A549 (cell line): ENCODE measurements around the gene ZNF586. TPM values are rescaled to one million over a fixed set of nuclear protein-coding genes. Genes with fewer than 3 reads are reported as not detected.

Experiments used
- ATAC-seq, 2 experiments: fragments of 200-7000 bp in 1 of 2; fragments of >200 bp in 1 of 2; cut with Nextera tagmentation in 1 of 2; cut with Tn5 transposase in 1 of 2; 3 replicates each; pipeline versions ENCODE4 v1.8.0 to v1.9.1; 2018 to 2020; ENCODE audit warnings: mild to moderate bottlenecking in 1 of 2, moderate library complexity in 1 of 2
- CTCF ChIA-PET: fragments of 300-600 bp; sonication (Branson Sonifier 250); formaldehyde crosslinking; extraction: SDS; loops from one replicate; lab custom pipeline; 2021; ENCODE audit warnings: antibody characterized with exemption, inconsistent platforms; lab: Yijun Ruan, JAX
- POLR2A ChIA-PET: fragments of 350-600 bp; formaldehyde crosslinking; extraction: SDS; loops from one replicate; lab custom pipeline; 2021; ENCODE audit warnings: antibody characterized with exemption, inconsistent platforms; lab: Yijun Ruan, JAX
- DNase-seq, 2 experiments: peaks; one replicate each; pipeline versions ENCODE4 v3.0.0 to v3.0.0-alpha.2; 2011 to 2016; ENCODE audit warnings: low read depth in 1 of 2, low spot score in 1 of 2
- FAIRE-seq: peaks from 2 replicates; lab custom pipeline; 2011; peaks lifted over from hg19 to GRCh38; lab: Jason Lieb, UNC
- H3K27ac ChIP-seq, 2 experiments: fragments of >200 bp; sonication (Bioruptor Twin); formaldehyde crosslinking; 3 replicates each; pipeline ENCODE4 v1.5.1; 2016 to 2017
- H3K4me1 ChIP-seq: fragments of >200 bp; sonication (Bioruptor Twin); formaldehyde crosslinking; 3 replicates; pipeline ENCODE4 v1.6.1; 2016
- H3K4me2 ChIP-seq: fragments of >200 bp; sonication (Bioruptor Twin); formaldehyde crosslinking; 3 replicates; pipeline ENCODE4 v1.6.1; 2016
- H3K4me3 ChIP-seq: fragments of >200 bp; sonication (Bioruptor Twin); formaldehyde crosslinking; 3 replicates; pipeline ENCODE4 v1.5.1; 2016
- H3K9me3 ChIP-seq: fragments of >200 bp; sonication (Bioruptor Twin); formaldehyde crosslinking; 3 replicates; pipeline ENCODE4 v1.6.1; 2016
- ATOH8 ChIP-seq: fragments of 250-450 bp; sonication (Bioruptor Pico); IDR thresholded peaks from 2 replicates; pipeline ENCODE4 v1.5.0; 2020; ENCODE audit warnings: low read depth, mild to moderate bottlenecking, moderate library complexity
- BHLHE40 ChIP-seq: IDR thresholded peaks from 2 replicates; pipeline ENCODE4 v1.6.1; 2012; ENCODE audit warnings: low read depth, low read length, inconsistent platforms
- FOSL2 ChIP-seq, 2 experiments: fragments of 450-650 bp in 1 of 2; fragments of >200 bp in 1 of 2; sonication (Bioruptor Twin) in 1 of 2; formaldehyde crosslinking; IDR thresholded peaks; 2 replicates each; pipeline versions ENCODE4 v1.5.0 to v1.6.1; 2016 to 2020; ENCODE audit warnings: mild to moderate bottlenecking in 1 of 2, moderate library complexity in 1 of 2
- GATA3 ChIP-seq: IDR thresholded peaks from 2 replicates; pipeline ENCODE4 v1.6.1; 2012; ENCODE audit warnings: borderline replicate concordance
- HEYL ChIP-seq: fragments of 250-450 bp; sonication (Bioruptor Pico); IDR thresholded peaks from 2 replicates; pipeline ENCODE4 v1.8.0; 2021; ENCODE audit warnings: mild to moderate bottlenecking, moderate library complexity
- JUNB ChIP-seq: fragments of >200 bp; sonication (Bioruptor Twin); formaldehyde crosslinking; IDR thresholded peaks from 2 replicates; pipeline ENCODE4 v1.6.1; 2016
- KDM5A ChIP-seq: fragments of 200-600 bp; sonication (generic); IDR thresholded peaks from 2 replicates; pipeline ENCODE4 v1.6.1; 2016; ENCODE audit warnings: antibody characterized with exemption, mild to moderate bottlenecking
- MAFK ChIP-seq: fragments of 450-650 bp; IDR thresholded peaks from 2 replicates; pipeline ENCODE4 v1.6.1; 2014; ENCODE audit not compliant: partially characterized antibody
- MYC ChIP-seq: IDR thresholded peaks from 2 replicates; pipeline ENCODE4 v1.6.1; 2012; ENCODE audit warnings: mild to moderate bottlenecking, inconsistent platforms, low read length, improper control_type of control experiment, borderline replicate concordance
- NFE2L2 ChIP-seq: fragments of 150-350 bp; conservative IDR thresholded peaks from 2 replicates; pipeline ENCODE4 v1.6.1; 2014; ENCODE audit warnings: low read length
- NPAS2 ChIP-seq: fragments of 250-450 bp; sonication (Bioruptor Pico); IDR thresholded peaks from 2 replicates; pipeline ENCODE4 v1.8.0; 2022; ENCODE audit warnings: mild to moderate bottlenecking, moderate library complexity, borderline replicate concordance
- NR3C1 ChIP-seq: fragments of >200 bp; sonication (Bioruptor Twin); formaldehyde crosslinking; IDR thresholded peaks from 3 replicates; pipeline ENCODE4 v1.6.1; 2017
- PHF8 ChIP-seq: fragments of 200-600 bp; sonication (generic); IDR thresholded peaks from 2 replicates; pipeline ENCODE4 v1.6.1; 2016; ENCODE audit warnings: low read depth, mild to moderate bottlenecking, antibody characterized with exemption, moderate library complexity, borderline replicate concordance
- POLR2A ChIP-seq: IDR thresholded peaks from 2 replicates; pipeline ENCODE4 v1.6.1; 2012; ENCODE audit warnings: mild to moderate bottlenecking, low read length
- REST ChIP-seq: fragments of 200-600 bp; sonication (generic); IDR thresholded peaks from 2 replicates; pipeline ENCODE4 v1.6.1; 2016; ENCODE audit warnings: antibody characterized with exemption, mild to moderate bottlenecking, moderate library complexity
- RFX5 ChIP-seq: fragments of 450-650 bp; IDR thresholded peaks from 2 replicates; pipeline ENCODE4 v1.7.1; 2014; ENCODE audit warnings: antibody characterized with exemption, mild to moderate bottlenecking, moderate library complexity
- RNF2 ChIP-seq: fragments of 200-600 bp; sonication (generic); IDR thresholded peaks from 2 replicates; pipeline ENCODE4 v1.6.1; 2016; ENCODE audit warnings: low read depth, mild to moderate bottlenecking, antibody characterized with exemption, moderate library complexity, borderline replicate concordance
- SMC3 ChIP-seq: fragments of >200 bp; sonication (Bioruptor Twin); formaldehyde crosslinking; IDR thresholded peaks from 3 replicates; pipeline ENCODE4 v1.6.1; 2018; ENCODE audit warnings: inconsistent platforms
- TFCP2L1 ChIP-seq: fragments of 250-450 bp; sonication (Bioruptor Pico); IDR thresholded peaks from 2 replicates; pipeline ENCODE4 v1.5.0; 2021; ENCODE audit warnings: mild to moderate bottlenecking
- ZC3H11A ChIP-seq: fragments of 450-650 bp; IDR thresholded peaks from 2 replicates; pipeline ENCODE4 v1.6.1; 2014; ENCODE audit warnings: antibody characterized with exemption, mild to moderate bottlenecking
- ZNF302 ChIP-seq: fragments of 250-450 bp; sonication (Bioruptor Pico); IDR thresholded peaks from 2 replicates; pipeline ENCODE4 v1.9.0; 2021; ENCODE audit warnings: inconsistent platforms, mild to moderate bottlenecking, moderate library complexity
- WGBS: methylation state at CpG from one replicate; pipeline ENCODE4 v1.1.6; 2017; ENCODE audit errors: missing lambda C conversion rate; 5-methylcytosine and 5-hydroxymethylcytosine counted together
- polyA plus RNA-seq, 4 experiments: library from polyadenylated mRNA; depleted of rRNA in 3 of 4; stranded (reverse); fragments of >200 nt; fragmentation: RNase III in 1 of 4; extraction: RNeasy Plus Mini Kit Qiagen cat#74134 plus additional on column Dnase treatment in 1 of 4; gene quantifications; 2 replicates in 3 of 4; 3 replicates in 1 of 4; pipeline ENCODE4 v1.2.3, GENCODE V29; 2011 to 2017
- TF ChIP-seq, protein P1 (sequence below): fragments of 150-350 bp; IDR thresholded peaks from 2 replicates; pipeline ENCODE4 v1.6.1; 2014; ENCODE audit warnings: low read depth, mild to moderate bottlenecking, low read length
- TF ChIP-seq, protein P2 (sequence below): IDR thresholded peaks from 2 replicates; pipeline ENCODE4 v1.6.1; 2012
- TF ChIP-seq, protein P3 (sequence below): fragments of >200 bp; sonication (Bioruptor Twin); formaldehyde crosslinking; IDR thresholded peaks from 3 replicates; pipeline ENCODE4 v1.6.1; 2016

ZNF586 gene
- polyA plus RNA-seq, 2 of the 4 experiments (the other 2 are of a cell fraction): 7.1 to 8.2 TPM

GRCh38 chr19:57776764-57777296 is 7.4 kb downstream of the ZNF586 start:
- no peaks in the 10 kb centered on the region for H3K4me1 ChIP-seq
- peaks cover 100% of the 10 kb centered on the region for H3K9me3 ChIP-seq
- TF ChIP-seq FOSL2 (IDR thresholded peaks at IDR 0.05): no peak
- TF ChIP-seq FOSL2 (CRISPR knock-in tag; IDR thresholded peaks at IDR 0.05): no peak
- TF ChIP-seq NPAS2 (CRISPR knock-in tag): no peak
- TF ChIP-seq, protein P1, sequence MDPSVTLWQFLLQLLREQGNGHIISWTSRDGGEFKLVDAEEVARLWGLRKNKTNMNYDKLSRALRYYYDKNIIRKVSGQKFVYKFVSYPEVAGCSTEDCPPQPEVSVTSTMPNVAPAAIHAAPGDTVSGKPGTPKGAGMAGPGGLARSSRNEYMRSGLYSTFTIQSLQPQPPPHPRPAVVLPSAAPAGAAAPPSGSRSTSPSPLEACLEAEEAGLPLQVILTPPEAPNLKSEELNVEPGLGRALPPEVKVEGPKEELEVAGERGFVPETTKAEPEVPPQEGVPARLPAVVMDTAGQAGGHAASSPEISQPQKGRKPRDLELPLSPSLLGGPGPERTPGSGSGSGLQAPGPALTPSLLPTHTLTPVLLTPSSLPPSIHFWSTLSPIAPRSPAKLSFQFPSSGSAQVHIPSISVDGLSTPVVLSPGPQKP: no peak
- no peak for TF ChIP-seq NFE2L2
- TF ChIP-seq, protein P2, sequence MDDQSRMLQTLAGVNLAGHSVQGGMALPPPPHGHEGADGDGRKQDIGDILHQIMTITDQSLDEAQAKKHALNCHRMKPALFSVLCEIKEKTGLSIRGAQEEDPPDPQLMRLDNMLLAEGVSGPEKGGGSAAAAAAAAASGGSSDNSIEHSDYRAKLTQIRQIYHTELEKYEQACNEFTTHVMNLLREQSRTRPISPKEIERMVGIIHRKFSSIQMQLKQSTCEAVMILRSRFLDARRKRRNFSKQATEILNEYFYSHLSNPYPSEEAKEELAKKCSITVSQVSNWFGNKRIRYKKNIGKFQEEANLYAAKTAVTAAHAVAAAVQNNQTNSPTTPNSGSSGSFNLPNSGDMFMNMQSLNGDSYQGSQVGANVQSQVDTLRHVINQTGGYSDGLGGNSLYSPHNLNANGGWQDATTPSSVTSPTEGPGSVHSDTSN: no peak
- no peak for TF ChIP-seq GATA3
- TF ChIP-seq RFX5: no peak
- TF ChIP-seq TFCP2L1 (CRISPR knock-in tag): no peak
- no peak for TF ChIP-seq POLR2A
- TF ChIP-seq JUNB: no peak
- no peak for TF ChIP-seq NR3C1
- TF ChIP-seq PHF8: no peak
- no peak for TF ChIP-seq HEYL (CRISPR knock-in tag)
- TF ChIP-seq, protein P3, sequence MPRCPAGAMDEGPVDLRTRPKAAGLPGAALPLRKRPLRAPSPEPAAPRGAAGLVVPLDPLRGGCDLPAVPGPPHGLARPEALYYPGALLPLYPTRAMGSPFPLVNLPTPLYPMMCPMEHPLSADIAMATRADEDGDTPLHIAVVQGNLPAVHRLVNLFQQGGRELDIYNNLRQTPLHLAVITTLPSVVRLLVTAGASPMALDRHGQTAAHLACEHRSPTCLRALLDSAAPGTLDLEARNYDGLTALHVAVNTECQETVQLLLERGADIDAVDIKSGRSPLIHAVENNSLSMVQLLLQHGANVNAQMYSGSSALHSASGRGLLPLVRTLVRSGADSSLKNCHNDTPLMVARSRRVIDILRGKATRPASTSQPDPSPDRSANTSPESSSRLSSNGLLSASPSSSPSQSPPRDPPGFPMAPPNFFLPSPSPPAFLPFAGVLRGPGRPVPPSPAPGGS: no peak
- no peak for TF ChIP-seq ZNF302 (CRISPR knock-in tag)
- no peak for TF ChIP-seq REST
- TF ChIP-seq MYC: no peak
- TF ChIP-seq ATOH8: no peak
- TF ChIP-seq SMC3: no peak
- 86% methylated on average over 6 of the region's 6 CpGs for WGBS
- ATAC-seq: no peak
- CTCF ChIA-PET: no interaction called here
- POLR2A ChIA-PET: no interaction called here
- FAIRE-seq: no peak
- H3K27ac ChIP-seq: no peak overlapping the region
- no peak for DNase-seq
- H3K4me2 ChIP-seq: no peak overlapping the region
- no peak overlapping the region for H3K4me3 ChIP-seq

GRCh38 chr19:57778336-57778735 is 8.9 kb downstream of the ZNF586 start:
- Histone ChIP-seq H3K4me3 (no peak overlapping the region), H3K4me1 (no peaks in the 10 kb centered on the region), H3K27ac (no peak overlapping the region), H3K9me3 (peaks cover 100% of the 10 kb centered on the region), H3K4me2 (no peak overlapping the region)
- ChIA-PET POLR2A (no interaction called here), CTCF (no interaction called here)
- ATAC-seq (no peak), FAIRE-seq (no peak), DNase-seq (no peak)
- 92% methylated on average over 4 of the region's 4 CpGs for WGBS
- no peak for TF ChIP-seq NPAS2 (CRISPR knock-in tag)
- TF ChIP-seq KDM5A: no peak
- TF ChIP-seq MYC: no peak
- no peak for TF ChIP-seq FOSL2 (IDR thresholded peaks at IDR 0.05)
- no peak for TF ChIP-seq FOSL2 (CRISPR knock-in tag; IDR thresholded peaks at IDR 0.05)
- no peak for TF ChIP-seq RNF2
- TF ChIP-seq BHLHE40: no peak
- TF ChIP-seq MAFK: no peak
- TF ChIP-seq ZC3H11A: no peak
- no peak for TF ChIP-seq REST
